ENCODE data around the gene CENPH. TPM values are rescaled to one million over a fixed set of nuclear protein-coding genes. Genes with fewer than 3 reads are reported as not detected.
"Not testable (repeated sequence)": the region's sequence is repeated elsewhere in the genome, so short reads cannot be mapped to it uniquely, and the experiment has no call there.

CENPH gene, protein sequence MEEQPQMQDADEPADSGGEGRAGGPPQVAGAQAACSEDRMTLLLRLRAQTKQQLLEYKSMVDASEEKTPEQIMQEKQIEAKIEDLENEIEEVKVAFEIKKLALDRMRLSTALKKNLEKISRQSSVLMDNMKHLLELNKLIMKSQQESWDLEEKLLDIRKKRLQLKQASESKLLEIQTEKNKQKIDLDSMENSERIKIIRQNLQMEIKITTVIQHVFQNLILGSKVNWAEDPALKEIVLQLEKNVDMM
- 1 to 10 TPM in 7 of 9 donors, under 1 TPM in 1, not detected in 1; 0.69 to 9.8 (median 2.2) TPM for total RNA-seq
- 1 to 10 TPM; 2.1 to 3.0 (median 2.6) TPM for polyA plus RNA-seq
- long read RNA-seq, donor 1, partial matches to known transcripts, result 0 of 4 reads
- long read RNA-seq, donor 1, other reads (novel, unspliced or antisense), result 0 of 4 reads
- long read RNA-seq, donor 2, transcript CENPH-201 (9 exons, 1,389 nt), result major isoform, 5 of 5 reads
- long read RNA-seq, donor 2, partial matches to known transcripts, result 0 of 5 reads
- long read RNA-seq, donor 2, other reads (novel, unspliced or antisense), result 0 of 5 reads
- long read RNA-seq, donor 3, partial matches to known transcripts, result 0 of 1 reads
- long read RNA-seq, donor 3, other reads (novel, unspliced or antisense), result 0 of 1 reads
- long read RNA-seq, donor 4, partial matches to known transcripts, result 0 of 1 reads
- long read RNA-seq, donor 4, other reads (novel, unspliced or antisense), result 1 of 1 reads
- long read RNA-seq, donor 5, partial matches to known transcripts, result 0 of 5 reads
- long read RNA-seq, donor 5, other reads (novel, unspliced or antisense), result 3 of 5 reads
- long read RNA-seq, donor 6, partial matches to known transcripts, result 0 of 2 reads
- long read RNA-seq, donor 6, other reads (novel, unspliced or antisense), result 1 of 2 reads
- long read RNA-seq, donor 7, partial matches to known transcripts, result 0 of 2 reads
- long read RNA-seq, donor 7, other reads (novel, unspliced or antisense), result 0 of 2 reads
- long read RNA-seq, donor 8, transcript CENPH-201 (9 exons, 1,389 nt), result major isoform, 5 of 5 reads
- long read RNA-seq, donor 8, partial matches to known transcripts, result 0 of 5 reads
- long read RNA-seq, donor 8, other reads (novel, unspliced or antisense), result 0 of 5 reads
- long read RNA-seq, donor 9, partial matches to known transcripts, result 0 of 3 reads
- long read RNA-seq, donor 9, other reads (novel, unspliced or antisense), result 0 of 3 reads
- long read RNA-seq, donor 10, partial matches to known transcripts, result 0 of 1 reads
- long read RNA-seq, donor 10, other reads (novel, unspliced or antisense), result 0 of 1 reads

DNA sequence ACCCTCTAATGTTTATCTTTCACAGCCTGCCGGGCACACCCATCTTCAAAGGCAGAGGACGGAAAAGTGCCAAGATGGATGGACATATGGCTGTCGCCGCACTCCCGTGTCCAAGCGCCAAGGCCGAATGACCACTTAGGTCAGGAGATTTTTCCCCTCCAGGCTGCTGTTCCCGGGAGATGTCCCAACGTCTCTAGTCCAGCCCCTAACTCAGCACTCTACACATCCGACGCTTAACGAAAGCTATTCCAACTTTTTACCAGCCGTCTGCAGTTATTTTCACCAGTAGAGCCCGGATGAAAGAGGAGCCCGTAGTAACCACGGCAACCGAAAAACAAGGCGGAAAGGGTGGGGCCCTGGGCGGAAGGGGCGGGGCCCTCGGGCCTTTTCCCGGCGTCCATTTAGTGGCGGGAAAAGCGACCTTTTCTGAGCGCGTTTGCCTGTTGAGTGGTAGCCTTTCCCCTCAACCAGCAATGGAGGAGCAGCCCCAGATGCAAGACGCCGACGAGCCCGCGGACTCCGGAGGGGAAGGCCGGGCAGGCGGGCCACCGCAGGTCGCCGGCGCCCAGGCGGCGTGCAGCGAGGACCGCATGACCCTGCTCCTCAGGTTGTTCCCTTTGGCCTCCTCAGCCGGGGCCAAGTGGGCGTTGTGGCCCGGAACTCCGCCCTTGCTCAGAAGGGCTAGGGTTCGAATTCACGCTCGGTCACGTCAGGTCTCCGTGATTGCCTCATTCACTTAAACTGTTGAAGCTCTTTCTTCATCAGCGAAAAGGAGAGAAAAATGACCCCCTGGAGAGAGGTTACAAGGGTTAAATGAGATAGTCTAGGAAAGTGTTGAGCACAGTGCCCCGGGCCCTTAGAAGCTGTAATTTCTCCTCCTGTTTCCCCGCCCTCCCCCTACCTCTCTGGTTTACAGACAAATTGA lies at the start of gene CENPH:
TSS of gene CENPH (plus strand) at position 422 of the 925 bp plus-strand sequence. CDS start at position 474, 52 bp downstream.
- H3K4me1 ChIP-seq (replicated peaks in 1 of 2), result peaks cover 6 to 13% of the 10 kb centered on the region in 2 donors
- peak; percentile 88 to 97 (median 92) for DNase-seq
- peak within 1 kb of the TSS in 3 of 5 donors; percentile 44 to 83 (median 80) for H3K27ac ChIP-seq
- H3K4me3 ChIP-seq, result peak within 1 kb of the TSS; percentile 4 to 72 (median 53)
- H3K36me3 ChIP-seq (replicated peaks in 1 of 2), result no peaks in the 10 kb centered on the region
- TF ChIP-seq POLR2A (IDR thresholded peaks at IDR 0.05), result peak in 1 of 2 donors; percentile 30
- TF ChIP-seq, protein P1, sequence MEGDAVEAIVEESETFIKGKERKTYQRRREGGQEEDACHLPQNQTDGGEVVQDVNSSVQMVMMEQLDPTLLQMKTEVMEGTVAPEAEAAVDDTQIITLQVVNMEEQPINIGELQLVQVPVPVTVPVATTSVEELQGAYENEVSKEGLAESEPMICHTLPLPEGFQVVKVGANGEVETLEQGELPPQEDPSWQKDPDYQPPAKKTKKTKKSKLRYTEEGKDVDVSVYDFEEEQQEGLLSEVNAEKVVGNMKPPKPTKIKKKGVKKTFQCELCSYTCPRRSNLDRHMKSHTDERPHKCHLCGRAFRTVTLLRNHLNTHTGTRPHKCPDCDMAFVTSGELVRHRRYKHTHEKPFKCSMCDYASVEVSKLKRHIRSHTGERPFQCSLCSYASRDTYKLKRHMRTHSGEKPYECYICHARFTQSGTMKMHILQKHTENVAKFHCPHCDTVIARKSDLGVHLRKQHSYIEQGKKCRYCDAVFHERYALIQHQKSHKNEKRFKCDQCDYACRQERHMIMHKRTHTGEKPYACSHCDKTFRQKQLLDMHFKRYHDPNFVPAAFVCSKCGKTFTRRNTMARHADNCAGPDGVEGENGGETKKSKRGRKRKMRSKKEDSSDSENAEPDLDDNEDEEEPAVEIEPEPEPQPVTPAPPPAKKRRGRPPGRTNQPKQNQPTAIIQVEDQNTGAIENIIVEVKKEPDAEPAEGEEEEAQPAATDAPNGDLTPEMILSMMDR (IDR thresholded peaks at IDR 0.05), result no peak
- WGBS, 4 donors, result 0 to 1% (median 0%) methylated on average over 41 to 55 of the region's 55 CpGs
- intact Hi-C loops (cut with DNase I), result loop anchor here in 1 of 2 donors (2.0 kb wide), 1 partner anchor 27 kb away; a partner anchor contains a TSS
- H3K9me3 ChIP-seq (replicated peaks in 1 of 3), result no peaks in the 10 kb centered on the region
- no peaks in the 10 kb centered on the region for H3K27me3 ChIP-seq

DNA sequence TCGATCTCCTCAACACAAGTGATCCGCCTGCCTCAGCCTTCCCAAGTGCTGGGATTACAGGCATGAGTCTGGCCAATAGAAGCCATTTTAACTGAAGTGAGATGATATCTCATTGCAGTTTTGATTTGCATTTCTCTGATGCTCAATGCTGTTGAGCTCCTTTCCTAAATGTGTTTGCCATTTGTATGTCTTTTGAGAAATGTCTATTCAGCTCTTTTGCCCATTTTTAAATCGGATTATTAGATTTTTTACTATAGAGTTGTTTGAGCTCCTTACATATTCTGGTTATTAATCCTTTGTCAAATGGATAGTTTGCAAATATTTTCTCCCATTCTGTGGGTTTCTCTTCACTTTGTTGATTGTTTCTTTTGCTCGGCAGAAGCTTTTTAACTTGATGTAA lies 49.1 kb upstream of the CENPH start:
- H3K36me3 ChIP-seq (replicated peaks in 1 of 2); H3K4me3 ChIP-seq; intact Hi-C loops (cut with DNase I); H3K27ac ChIP-seq; DNase-seq; H3K27me3 ChIP-seq; H3K4me1 ChIP-seq (replicated peaks in 1 of 2); H3K9me3 ChIP-seq (replicated peaks in 1 of 3): not testable (repeated sequence)
- WGBS, 4 donors, result 89 to 95% (median 94%) methylated on average over 4 of the region's 4 CpGs

DNA sequence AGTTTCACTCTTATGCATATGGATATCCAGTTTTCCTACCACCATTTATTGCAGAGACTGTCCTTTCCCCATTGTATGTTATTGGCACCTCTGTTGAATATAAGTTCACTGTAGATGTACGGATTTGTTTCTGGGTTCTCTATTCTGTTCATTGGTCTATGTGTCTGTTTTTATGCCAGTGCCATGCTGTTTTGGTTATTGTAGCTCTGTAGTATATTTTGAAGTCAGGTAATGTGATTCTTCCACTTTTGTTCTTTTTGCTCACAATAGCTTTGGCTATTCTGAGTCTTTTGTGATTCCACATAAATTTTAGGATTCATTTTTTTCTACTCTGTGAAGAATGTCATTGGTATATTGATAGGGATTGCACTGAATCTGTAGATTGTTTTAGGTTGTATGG lies 48.6 kb upstream of the CENPH start:
- Histone ChIP-seq H3K4me3 (no peak overlapping the region), H3K27me3 (no peaks in the 10 kb centered on the region), H3K4me1 (replicated peaks in 1 of 2) (no peaks in the 10 kb centered on the region), H3K9me3 (replicated peaks in 1 of 3) (no peaks in the 10 kb centered on the region), H3K36me3 (replicated peaks in 1 of 2) (no peaks in the 10 kb centered on the region), H3K27ac (no peak overlapping the region)
- 58 to 80% (median 72%) methylated on average over 1 of the region's 1 CpG for WGBS, 4 donors
- no peak for DNase-seq
- TF ChIP-seq POLR2A (IDR thresholded peaks at IDR 0.05), result no peak
- TF ChIP-seq, protein P1 (IDR thresholded peaks at IDR 0.05), result no peak
- intact Hi-C loops (cut with DNase I), result no loop called here

DNA sequence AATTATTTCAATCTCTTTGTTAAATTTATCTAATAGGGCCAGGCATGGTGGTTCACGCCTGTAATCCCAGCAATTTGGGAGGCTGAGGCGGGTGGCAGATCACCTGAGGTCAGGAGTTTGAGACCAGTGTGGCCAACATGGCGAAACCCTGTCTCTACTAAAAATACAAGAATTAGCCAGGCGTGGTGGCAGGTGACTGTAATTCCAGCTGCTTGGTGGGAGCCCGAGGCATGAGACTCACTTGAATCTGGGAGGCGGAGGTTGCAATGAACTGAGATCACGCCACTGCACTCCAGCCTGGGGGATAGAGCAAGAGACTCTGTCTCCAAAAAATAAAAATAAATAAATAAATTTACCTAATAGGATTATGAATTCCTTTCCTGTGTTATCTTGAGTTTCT lies 40.8 kb upstream of the CENPH start:
- intact Hi-C loops (cut with DNase I); H3K4me3 ChIP-seq; H3K4me1 ChIP-seq (replicated peaks in 1 of 2); H3K9me3 ChIP-seq (replicated peaks in 1 of 3); H3K36me3 ChIP-seq (replicated peaks in 1 of 2); H3K27me3 ChIP-seq; H3K27ac ChIP-seq; DNase-seq: not testable (repeated sequence)
- WGBS, 4 donors, result 94 to 97% (median 96%) methylated on average over 7 of the region's 7 CpGs
